Thymus (tissue), 14 donors: ENCODE measurements around the gene RPAP3. TPM values are rescaled to one million over a fixed set of nuclear protein-coding genes. Genes with fewer than 3 reads are reported as not detected.

Experiments used
- DNase-seq, 9 donors: peaks; one replicate each; pipeline ENCODE4 v3.0.0-alpha.2; 2013; ENCODE audit warnings: low spot score in 9 of 9, low read depth in 6 of 9, missing footprints in 1 of 9
- H3K27ac ChIP-seq, 2 donors: one replicate each; pipeline ENCODE4 v1.5.1; 2013; ENCODE audit warnings: control low read depth in 1 of 2, low read depth in 1 of 2, low read length in 1 of 2, mild to moderate bottlenecking in 1 of 2, moderate library complexity in 1 of 2
- H3K27me3 ChIP-seq, 2 donors: one replicate each; pipeline ENCODE4 v1.5.1; 2013; ENCODE audit warnings: low read length in 1 of 2; ENCODE audit not compliant: control insufficient read depth in 2 of 2, insufficient read depth in 1 of 2
- H3K36me3 ChIP-seq, 2 donors: one replicate each; pipeline ENCODE4 v1.5.1; 2013; ENCODE audit warnings: low read length in 1 of 2, mild to moderate bottlenecking in 1 of 2, moderate library complexity in 1 of 2; ENCODE audit not compliant: control insufficient read depth in 2 of 2, insufficient read depth in 2 of 2
- H3K4me1 ChIP-seq, 2 donors: one replicate each; pipeline ENCODE4 v1.5.1; 2013; ENCODE audit warnings: low read length in 2 of 2; ENCODE audit not compliant: control insufficient read depth in 2 of 2, insufficient read depth in 2 of 2
- H3K4me3 ChIP-seq, 2 donors: one replicate each; pipeline ENCODE4 v1.5.1; 2013; ENCODE audit warnings: low read length in 2 of 2, control low read depth in 1 of 2, mild to moderate bottlenecking in 1 of 2
- H3K9me3 ChIP-seq, 2 donors: one replicate each; pipeline ENCODE4 v1.5.1; 2013; ENCODE audit warnings: low read length in 1 of 2, mild to moderate bottlenecking in 1 of 2; ENCODE audit not compliant: control insufficient read depth in 2 of 2, insufficient read depth in 1 of 2
- WGBS: extraction: QIAGEN DNeasy Blood & Tissue Kit; methylation state at CpG from one replicate; pipeline ENCODE4 v1.1.7; 2013; 5-methylcytosine and 5-hydroxymethylcytosine counted together
- long read RNA-seq, 10 donors: transcript quantifications; one replicate each; lab custom pipeline, GENCODE V29; 2026
- polyA plus RNA-seq: library from polyadenylated mRNA; stranded (reverse); fragments of 200-250 nt; gene quantifications from one replicate; pipeline ENCODE4 v1.2.3, GENCODE V29; 2013
- total RNA-seq: library from RNA; stranded (reverse); fragments of 120-200 nt; gene quantifications from one replicate; pipeline ENCODE4 v1.2.4, GENCODE V29; 2013
- donor health status: healthy.

Gene RPAP3
- total RNA-seq (30.5 TPM), polyA plus RNA-seq (20.9 TPM)
- long read RNA-seq, donor 1, full-length matches to known transcripts: 2 of 2 reads
- long read RNA-seq, donor 1, partial matches to known transcripts: 0 of 2 reads
- long read RNA-seq, donor 1, other reads (novel, unspliced or antisense): 0 of 2 reads
- long read RNA-seq, donor 2: 0 reads
- long read RNA-seq, donor 3, full-length matches to known transcripts: 19 of 19 reads
- long read RNA-seq, donor 3, partial matches to known transcripts: 0 of 19 reads
- long read RNA-seq, donor 3, other reads (novel, unspliced or antisense): 0 of 19 reads
- long read RNA-seq, donor 4, full-length matches to known transcripts: 4 of 4 reads
- long read RNA-seq, donor 4, partial matches to known transcripts: 0 of 4 reads
- long read RNA-seq, donor 4, other reads (novel, unspliced or antisense): 0 of 4 reads
- long read RNA-seq, donor 5, full-length matches to known transcripts: 11 of 16 reads
- long read RNA-seq, donor 5, partial matches to known transcripts: 5 of 16 reads
- long read RNA-seq, donor 5, other reads (novel, unspliced or antisense): 0 of 16 reads
- long read RNA-seq, donor 6, full-length matches to known transcripts: 4 of 4 reads
- long read RNA-seq, donor 6, partial matches to known transcripts: 0 of 4 reads
- long read RNA-seq, donor 6, other reads (novel, unspliced or antisense): 0 of 4 reads
- long read RNA-seq, donor 7, full-length matches to known transcripts: 10 of 10 reads
- long read RNA-seq, donor 7, partial matches to known transcripts: 0 of 10 reads
- long read RNA-seq, donor 7, other reads (novel, unspliced or antisense): 0 of 10 reads
- long read RNA-seq, donor 8, partial matches to known transcripts: 0 of 1 reads
- long read RNA-seq, donor 8, other reads (novel, unspliced or antisense): 0 of 1 reads
- long read RNA-seq, donor 9, full-length matches to known transcripts: 12 of 12 reads
- long read RNA-seq, donor 9, partial matches to known transcripts: 0 of 12 reads
- long read RNA-seq, donor 9, other reads (novel, unspliced or antisense): 0 of 12 reads
- long read RNA-seq, donor 10, partial matches to known transcripts: 0 of 5 reads
- long read RNA-seq, donor 10, other reads (novel, unspliced or antisense): 0 of 5 reads

GRCh38 chr12:47705566-47706425, at the start of gene RPAP3:
RPAP3 (minus strand) TSS chr12:47706030; CDS start chr12:47702840, 3,190 bp downstream.
- DNase-seq: peak; percentile 74 to 97 (median 92)
- Histone ChIP-seq H3K9me3 (no peaks in the 10 kb centered on the region), H3K27me3 (no peaks in the 10 kb centered on the region), H3K4me1 (peaks cover 15 to 20% of the 10 kb centered on the region in 2 donors), H3K36me3 (peaks cover under 1 to 2% of the 10 kb centered on the region in 2 donors), H3K27ac (peak within 1 kb of the TSS; percentile 92 to 94), H3K4me3 (peak within 1 kb of the TSS; percentile 68 to 90)
- WGBS: under 1% methylated on average over 66 of the region's 66 CpGs

DNA sequence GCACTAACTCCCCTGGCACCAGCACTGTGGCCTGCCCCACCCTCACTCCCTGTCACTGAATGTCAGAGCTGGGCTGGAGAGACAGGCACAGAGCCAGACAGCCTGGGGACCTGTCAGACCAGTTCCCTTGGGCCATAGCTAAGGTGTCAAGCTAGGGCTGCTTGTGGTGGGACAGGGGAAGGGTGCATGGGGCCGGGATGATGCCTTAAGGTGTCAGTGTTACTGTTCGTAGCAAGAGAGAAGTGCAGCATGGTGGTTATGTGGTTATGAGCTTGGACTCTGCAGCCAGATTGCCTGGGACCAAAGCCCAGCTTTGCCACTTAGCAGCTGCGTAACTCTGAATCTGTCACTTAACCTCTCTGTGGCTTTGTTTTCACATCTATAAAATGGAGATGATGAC, 49.1 kb upstream of the RPAP3 start:
- H3K9me3 ChIP-seq: no peaks in the 10 kb centered on the region
- no peak overlapping the region for H3K4me3 ChIP-seq
- H3K27ac ChIP-seq: no peak overlapping the region
- peaks cover 25 to 48% of the 10 kb centered on the region in 2 donors for H3K4me1 ChIP-seq
- WGBS: 91% methylated on average over 3 of the region's 3 CpGs
- H3K27me3 ChIP-seq: peaks cover 3 to 23% of the 10 kb centered on the region in 2 donors
- DNase-seq: no peak
- no peaks in the 10 kb centered on the region for H3K36me3 ChIP-seq

DNA sequence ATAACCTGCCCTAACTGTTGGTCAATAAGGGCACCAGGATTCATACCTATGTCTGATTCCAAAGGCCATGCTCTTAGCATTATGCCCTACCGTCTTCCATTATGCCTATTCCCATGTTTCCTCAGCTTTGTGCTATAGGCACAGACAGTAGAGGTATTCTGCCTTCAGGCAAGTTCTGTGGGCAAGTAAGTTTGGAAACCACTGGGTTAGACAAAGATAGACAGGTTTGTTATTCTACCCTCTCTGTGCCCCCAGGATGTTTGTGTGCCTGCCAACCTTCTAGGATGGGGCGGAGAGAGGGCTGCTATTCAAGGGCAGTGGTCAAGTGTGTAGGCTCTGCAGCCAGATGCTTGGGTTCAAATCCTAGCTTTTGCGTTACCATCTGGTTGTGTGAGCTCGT, 48.3 kb upstream of the RPAP3 start:
- Histone ChIP-seq H3K4me1 (peaks cover 20 to 40% of the 10 kb centered on the region in 2 donors), H3K36me3 (no peaks in the 10 kb centered on the region), H3K4me3 (no peak overlapping the region), H3K27ac (no peak overlapping the region), H3K9me3 (no peaks in the 10 kb centered on the region), H3K27me3 (peaks cover 0 to 18% of the 10 kb centered on the region in 2 donors)
- 98% methylated on average over 4 of the region's 4 CpGs for WGBS
- DNase-seq: no peak

GRCh38 chr12:47753021-47754001, 47.5 kb upstream of the RPAP3 start:
- H3K4me1 ChIP-seq: peaks cover 15 to 32% of the 10 kb centered on the region in 2 donors
- H3K36me3 ChIP-seq: no peaks in the 10 kb centered on the region
- no peaks in the 10 kb centered on the region for H3K9me3 ChIP-seq
- no peak overlapping the region for H3K4me3 ChIP-seq
- WGBS: 93% methylated on average over 11 of the region's 11 CpGs
- peaks cover 0 to 12% of the 10 kb centered on the region in 2 donors for H3K27me3 ChIP-seq
- DNase-seq: no peak
- no peak overlapping the region for H3K27ac ChIP-seq

DNA sequence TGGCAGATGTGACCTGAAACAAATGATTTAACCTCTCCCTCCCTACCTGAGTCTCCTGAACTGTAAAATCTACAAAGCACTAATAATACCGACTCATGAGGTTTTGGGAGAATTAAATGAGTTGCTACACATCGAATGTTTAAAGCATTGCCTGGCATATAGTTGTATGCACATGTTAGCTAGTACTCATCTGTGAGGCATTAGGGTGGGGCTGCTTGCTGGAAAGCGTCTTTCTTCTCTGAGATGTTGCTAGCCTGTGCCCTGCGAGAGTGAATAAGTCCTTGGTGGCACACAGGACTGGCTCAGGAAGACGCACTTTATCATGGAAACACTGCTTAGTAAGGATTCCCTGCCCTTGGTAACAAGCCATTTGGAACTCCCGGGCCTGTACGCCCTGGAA, 46.7 kb upstream of the RPAP3 start:
- no peak overlapping the region for H3K4me3 ChIP-seq
- WGBS: 97% methylated on average over 7 of the region's 7 CpGs

DNA sequence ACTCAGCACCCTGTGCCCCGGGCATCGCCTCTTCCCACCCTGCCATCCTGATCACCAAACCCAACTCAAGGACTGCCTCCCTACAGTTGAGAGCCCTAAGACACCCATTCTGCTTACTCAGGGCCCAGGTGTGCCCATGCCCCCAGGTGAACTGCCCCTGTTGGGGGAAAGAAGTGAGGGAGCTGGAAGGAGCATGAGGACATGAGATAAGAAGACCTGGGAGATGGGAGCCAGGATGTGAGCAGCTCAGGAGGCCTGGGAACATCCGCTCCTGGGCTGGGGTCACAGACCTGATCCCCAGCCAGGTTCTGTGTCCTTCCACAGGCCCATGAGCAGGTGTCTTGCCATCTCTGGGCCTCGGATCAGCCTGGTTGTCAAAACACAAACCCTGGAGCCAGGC, 46.3 kb upstream of the RPAP3 start:
- Histone ChIP-seq H3K4me1 (peaks cover 8 to 20% of the 10 kb centered on the region in 2 donors), H3K36me3 (no peaks in the 10 kb centered on the region)

More for the DNA sequence above, 46.7 kb upstream of the RPAP3 start:
- H3K27me3 ChIP-seq: peaks cover 0 to 6% of the 10 kb centered on the region in 2 donors
- H3K9me3 ChIP-seq: no peaks in the 10 kb centered on the region
- H3K36me3 ChIP-seq: no peaks in the 10 kb centered on the region
- H3K27ac ChIP-seq: no peak overlapping the region
- no peak for DNase-seq
- peaks cover 9 to 25% of the 10 kb centered on the region in 2 donors for H3K4me1 ChIP-seq

DNA sequence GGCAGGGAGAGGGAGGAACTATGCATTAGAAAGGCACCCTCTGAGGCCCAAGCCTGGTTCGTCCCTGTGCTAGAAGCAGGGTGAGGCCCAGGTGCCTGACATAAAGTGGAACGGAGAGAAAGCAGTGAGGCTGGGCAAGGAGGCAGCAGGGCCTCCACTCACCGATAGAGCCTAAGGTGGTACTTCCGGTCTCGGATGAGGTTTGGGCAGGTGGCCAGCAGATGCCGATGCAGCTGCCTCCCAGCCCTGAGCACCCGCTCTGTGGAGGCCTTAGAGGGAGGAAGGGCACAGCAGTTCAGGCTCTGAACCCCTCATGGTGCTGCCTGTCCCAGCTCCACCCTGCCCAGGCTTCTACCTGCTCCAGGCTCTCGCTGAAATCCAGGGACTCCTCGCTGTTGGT, 45.7 kb upstream of the RPAP3 start:
- peaks cover 0 to 9% of the 10 kb centered on the region in 2 donors for H3K27me3 ChIP-seq
- DNase-seq: no peak
- no peaks in the 10 kb centered on the region for H3K36me3 ChIP-seq
- peaks cover 8 to 19% of the 10 kb centered on the region in 2 donors for H3K4me1 ChIP-seq
- WGBS: 95% methylated on average over 9 of the region's 9 CpGs
- H3K4me3 ChIP-seq: no peak overlapping the region
- H3K9me3 ChIP-seq: no peaks in the 10 kb centered on the region
- no peak overlapping the region for H3K27ac ChIP-seq

More for the DNA sequence above, 46.3 kb upstream of the RPAP3 start:
- H3K9me3 ChIP-seq: no peaks in the 10 kb centered on the region
- DNase-seq: no peak
- H3K27me3 ChIP-seq: peaks cover 0 to 7% of the 10 kb centered on the region in 2 donors
- no peak overlapping the region for H3K4me3 ChIP-seq
- WGBS: 93% methylated on average over 4 of the region's 4 CpGs
- H3K27ac ChIP-seq: no peak overlapping the region
